WTC11 (cell line): ENCODE results near the gene CTNNA3.

Source experiments
- ETV6 ChIP-seq: sonication (generic); formaldehyde crosslinking; IDR thresholded peaks from 2 replicates; pipeline ENCODE4 v1.8.1; 2022; ENCODE audit warnings: mild to moderate bottlenecking, missing genetic modification reagents
- NFATC4 ChIP-seq: fragments of 250-450 bp; sonication (Bioruptor Pico); IDR thresholded peaks from 2 replicates; pipeline ENCODE4 v1.9.0; 2021; ENCODE audit warnings: mild to moderate bottlenecking
- TEAD1 ChIP-seq: sonication (generic); formaldehyde crosslinking; IDR thresholded peaks from 2 replicates; pipeline ENCODE4 v1.8.0; 2022; ENCODE audit warnings: mild to moderate bottlenecking, missing genetic modification reagents
- ZNF232 ChIP-seq: sonication (generic); formaldehyde crosslinking; IDR thresholded peaks from 2 replicates; pipeline ENCODE4 v1.8.0; 2022; ENCODE audit warnings: mild to moderate bottlenecking, missing genetic modification reagents
- TF ChIP-seq, protein P1 (sequence below): fragments of 200-600 bp; IDR thresholded peaks from 2 replicates; pipeline ENCODE4 v1.8.0; 2022; ENCODE audit warnings: antibody characterized with exemption
- TF ChIP-seq, protein P2 (sequence below): sonication (generic); formaldehyde crosslinking; IDR thresholded peaks from 2 replicates; pipeline ENCODE4 v1.8.1; 2022; ENCODE audit warnings: low read depth, missing genetic modification reagents, borderline replicate concordance
- TF ChIP-seq, protein P3 (sequence below): sonication (generic); formaldehyde crosslinking; IDR thresholded peaks from 2 replicates; pipeline ENCODE4 v1.8.0; 2022; ENCODE audit warnings: mild to moderate bottlenecking, missing genetic modification reagents
- TF ChIP-seq, protein P4 (sequence below): sonication (generic); formaldehyde crosslinking; IDR thresholded peaks from 2 replicates; pipeline ENCODE4 v1.8.0; 2023; ENCODE audit warnings: missing genetic modification reagents
- TF ChIP-seq, protein P5 (sequence below): fragments of 250-450 bp; sonication (Bioruptor Pico); IDR thresholded peaks from 2 replicates; pipeline ENCODE4 v1.9.0; 2021; ENCODE audit warnings: mild to moderate bottlenecking
- TF ChIP-seq, protein P6 (sequence below): sonication (generic); formaldehyde crosslinking; IDR thresholded peaks from 2 replicates; pipeline ENCODE4 v1.8.0; 2022; ENCODE audit warnings: mild to moderate bottlenecking, missing genetic modification reagents
- TF ChIP-seq, protein P7 (sequence below): sonication (generic); formaldehyde crosslinking; IDR thresholded peaks from 2 replicates; pipeline ENCODE4 v1.8.1; 2022; ENCODE audit warnings: mild to moderate bottlenecking, moderate library complexity, missing genetic modification reagents

DNA sequence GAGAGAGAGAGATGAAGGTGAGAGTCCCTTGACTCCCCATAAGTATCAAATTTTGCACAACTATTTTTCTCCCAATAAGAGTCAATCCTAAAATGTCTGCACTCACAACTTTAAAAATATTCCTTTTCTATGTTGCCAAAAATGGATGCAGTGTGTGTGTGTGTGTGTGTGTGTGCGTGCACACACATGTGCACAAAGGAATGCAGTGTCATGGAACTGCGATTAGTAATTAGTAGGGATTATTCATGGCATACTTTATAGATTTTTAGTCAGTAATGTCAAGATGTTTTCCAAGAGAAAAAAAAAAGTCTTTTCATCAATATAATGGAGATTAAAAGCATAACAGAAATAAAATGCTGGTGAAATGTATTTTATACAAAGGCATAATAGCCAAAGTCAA lies 949.3 kb downstream of the CTNNA3 start:
- TF ChIP-seq TEAD1 (CRISPR knock-in tag) (no peak), ZNF232 (CRISPR knock-in tag) (no peak), ETV6 (CRISPR knock-in tag) (no peak), NFATC4 (no peak)
- TF ChIP-seq, protein P1, sequence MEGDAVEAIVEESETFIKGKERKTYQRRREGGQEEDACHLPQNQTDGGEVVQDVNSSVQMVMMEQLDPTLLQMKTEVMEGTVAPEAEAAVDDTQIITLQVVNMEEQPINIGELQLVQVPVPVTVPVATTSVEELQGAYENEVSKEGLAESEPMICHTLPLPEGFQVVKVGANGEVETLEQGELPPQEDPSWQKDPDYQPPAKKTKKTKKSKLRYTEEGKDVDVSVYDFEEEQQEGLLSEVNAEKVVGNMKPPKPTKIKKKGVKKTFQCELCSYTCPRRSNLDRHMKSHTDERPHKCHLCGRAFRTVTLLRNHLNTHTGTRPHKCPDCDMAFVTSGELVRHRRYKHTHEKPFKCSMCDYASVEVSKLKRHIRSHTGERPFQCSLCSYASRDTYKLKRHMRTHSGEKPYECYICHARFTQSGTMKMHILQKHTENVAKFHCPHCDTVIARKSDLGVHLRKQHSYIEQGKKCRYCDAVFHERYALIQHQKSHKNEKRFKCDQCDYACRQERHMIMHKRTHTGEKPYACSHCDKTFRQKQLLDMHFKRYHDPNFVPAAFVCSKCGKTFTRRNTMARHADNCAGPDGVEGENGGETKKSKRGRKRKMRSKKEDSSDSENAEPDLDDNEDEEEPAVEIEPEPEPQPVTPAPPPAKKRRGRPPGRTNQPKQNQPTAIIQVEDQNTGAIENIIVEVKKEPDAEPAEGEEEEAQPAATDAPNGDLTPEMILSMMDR = no peak
- TF ChIP-seq, protein P2, sequence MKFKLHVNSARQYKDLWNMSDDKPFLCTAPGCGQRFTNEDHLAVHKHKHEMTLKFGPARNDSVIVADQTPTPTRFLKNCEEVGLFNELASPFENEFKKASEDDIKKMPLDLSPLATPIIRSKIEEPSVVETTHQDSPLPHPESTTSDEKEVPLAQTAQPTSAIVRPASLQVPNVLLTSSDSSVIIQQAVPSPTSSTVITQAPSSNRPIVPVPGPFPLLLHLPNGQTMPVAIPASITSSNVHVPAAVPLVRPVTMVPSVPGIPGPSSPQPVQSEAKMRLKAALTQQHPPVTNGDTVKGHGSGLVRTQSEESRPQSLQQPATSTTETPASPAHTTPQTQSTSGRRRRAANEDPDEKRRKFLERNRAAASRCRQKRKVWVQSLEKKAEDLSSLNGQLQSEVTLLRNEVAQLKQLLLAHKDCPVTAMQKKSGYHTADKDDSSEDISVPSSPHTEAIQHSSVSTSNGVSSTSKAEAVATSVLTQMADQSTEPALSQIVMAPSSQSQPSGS (CRISPR knock-in tag) = no peak
- TF ChIP-seq, protein P3, sequence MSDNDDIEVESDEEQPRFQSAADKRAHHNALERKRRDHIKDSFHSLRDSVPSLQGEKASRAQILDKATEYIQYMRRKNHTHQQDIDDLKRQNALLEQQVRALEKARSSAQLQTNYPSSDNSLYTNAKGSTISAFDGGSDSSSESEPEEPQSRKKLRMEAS (CRISPR knock-in tag) = no peak
- TF ChIP-seq, protein P4, sequence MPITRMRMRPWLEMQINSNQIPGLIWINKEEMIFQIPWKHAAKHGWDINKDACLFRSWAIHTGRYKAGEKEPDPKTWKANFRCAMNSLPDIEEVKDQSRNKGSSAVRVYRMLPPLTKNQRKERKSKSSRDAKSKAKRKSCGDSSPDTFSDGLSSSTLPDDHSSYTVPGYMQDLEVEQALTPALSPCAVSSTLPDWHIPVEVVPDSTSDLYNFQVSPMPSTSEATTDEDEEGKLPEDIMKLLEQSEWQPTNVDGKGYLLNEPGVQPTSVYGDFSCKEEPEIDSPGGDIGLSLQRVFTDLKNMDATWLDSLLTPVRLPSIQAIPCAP (CRISPR knock-in tag) = no peak
- TF ChIP-seq, protein P5, sequence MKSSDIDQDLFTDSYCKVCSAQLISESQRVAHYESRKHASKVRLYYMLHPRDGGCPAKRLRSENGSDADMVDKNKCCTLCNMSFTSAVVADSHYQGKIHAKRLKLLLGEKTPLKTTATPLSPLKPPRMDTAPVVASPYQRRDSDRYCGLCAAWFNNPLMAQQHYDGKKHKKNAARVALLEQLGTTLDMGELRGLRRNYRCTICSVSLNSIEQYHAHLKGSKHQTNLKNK (CRISPR knock-in tag) = no peak
- TF ChIP-seq, protein P6, sequence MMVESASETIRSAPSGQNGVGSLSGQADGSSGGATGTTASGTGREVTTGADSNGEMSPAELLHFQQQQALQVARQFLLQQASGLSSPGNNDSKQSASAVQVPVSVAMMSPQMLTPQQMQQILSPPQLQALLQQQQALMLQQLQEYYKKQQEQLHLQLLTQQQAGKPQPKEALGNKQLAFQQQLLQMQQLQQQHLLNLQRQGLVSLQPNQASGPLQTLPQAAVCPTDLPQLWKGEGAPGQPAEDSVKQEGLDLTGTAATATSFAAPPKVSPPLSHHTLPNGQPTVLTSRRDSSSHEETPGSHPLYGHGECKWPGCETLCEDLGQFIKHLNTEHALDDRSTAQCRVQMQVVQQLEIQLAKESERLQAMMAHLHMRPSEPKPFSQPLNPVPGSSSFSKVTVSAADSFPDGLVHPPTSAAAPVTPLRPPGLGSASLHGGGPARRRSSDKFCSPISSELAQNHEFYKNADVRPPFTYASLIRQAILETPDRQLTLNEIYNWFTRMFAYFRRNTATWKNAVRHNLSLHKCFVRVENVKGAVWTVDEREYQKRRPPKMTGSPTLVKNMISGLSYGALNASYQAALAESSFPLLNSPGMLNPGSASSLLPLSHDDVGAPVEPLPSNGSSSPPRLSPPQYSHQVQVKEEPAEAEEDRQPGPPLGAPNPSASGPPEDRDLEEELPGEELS = no peak
- TF ChIP-seq, protein P7, sequence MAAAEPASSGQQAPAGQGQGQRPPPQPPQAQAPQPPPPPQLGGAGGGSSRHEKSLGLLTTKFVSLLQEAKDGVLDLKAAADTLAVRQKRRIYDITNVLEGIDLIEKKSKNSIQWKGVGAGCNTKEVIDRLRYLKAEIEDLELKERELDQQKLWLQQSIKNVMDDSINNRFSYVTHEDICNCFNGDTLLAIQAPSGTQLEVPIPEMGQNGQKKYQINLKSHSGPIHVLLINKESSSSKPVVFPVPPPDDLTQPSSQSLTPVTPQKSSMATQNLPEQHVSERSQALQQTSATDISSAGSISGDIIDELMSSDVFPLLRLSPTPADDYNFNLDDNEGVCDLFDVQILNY (CRISPR knock-in tag) = no peak
